GM18867 (cell line): Measurements from ENCODE around the gene ICOS.
"Not testable (repeated sequence)": the region's sequence is repeated elsewhere in the genome, so short reads cannot be mapped to it uniquely, and the experiment has no call there.

Experiments
- ATAC-seq: cut with Tn5 transposase; IDR thresholded peaks from one replicate; pipeline ENCODE4 v1.9.1; 2021; ENCODE audit warnings: mild to moderate bottlenecking, moderate library complexity; ENCODE audit not compliant: unreplicated experiment

The ICOS gene

DNA sequence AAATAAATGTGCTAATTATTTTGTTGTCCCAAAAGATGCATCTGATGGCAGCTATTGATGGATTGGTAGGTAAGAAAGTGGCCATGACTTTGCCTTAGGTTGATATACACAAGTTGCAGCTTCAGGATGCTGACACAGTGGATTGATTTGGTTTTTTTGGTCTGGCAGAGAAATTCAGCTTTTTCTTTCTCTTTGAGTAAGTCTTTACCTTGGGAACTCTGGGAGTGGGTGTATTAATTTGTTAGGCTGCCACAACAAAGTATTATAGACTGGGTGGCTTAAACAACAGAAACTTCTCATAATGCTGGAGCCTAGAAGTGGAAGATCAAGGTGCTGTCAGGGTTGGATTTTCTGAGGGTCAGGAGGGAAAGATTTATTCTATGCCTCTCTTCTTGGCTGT, 19.8 kb upstream of the ICOS start:
- ATAC-seq, result no peak

DNA sequence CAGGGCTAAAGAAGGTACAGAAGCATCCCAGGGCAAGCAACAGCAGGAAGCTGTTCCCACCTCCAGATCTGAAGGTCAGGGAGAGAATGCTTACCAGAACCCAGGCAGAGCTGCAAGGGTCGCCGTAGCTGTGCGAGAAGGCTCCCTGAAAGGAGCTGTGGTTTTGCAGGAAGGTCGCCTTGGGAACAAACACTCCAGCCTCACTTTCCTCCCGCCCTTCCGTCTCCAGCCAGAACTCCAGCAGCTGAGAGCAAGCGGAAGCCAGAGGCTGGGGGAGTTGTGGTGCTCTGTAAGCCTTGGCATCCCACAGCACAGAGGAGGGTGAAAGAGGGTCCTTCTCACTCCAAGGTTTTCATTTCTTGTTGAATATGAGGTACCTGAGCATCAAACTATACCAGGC, 18.3 kb upstream of the ICOS start:
- ATAC-seq, result no peak

DNA sequence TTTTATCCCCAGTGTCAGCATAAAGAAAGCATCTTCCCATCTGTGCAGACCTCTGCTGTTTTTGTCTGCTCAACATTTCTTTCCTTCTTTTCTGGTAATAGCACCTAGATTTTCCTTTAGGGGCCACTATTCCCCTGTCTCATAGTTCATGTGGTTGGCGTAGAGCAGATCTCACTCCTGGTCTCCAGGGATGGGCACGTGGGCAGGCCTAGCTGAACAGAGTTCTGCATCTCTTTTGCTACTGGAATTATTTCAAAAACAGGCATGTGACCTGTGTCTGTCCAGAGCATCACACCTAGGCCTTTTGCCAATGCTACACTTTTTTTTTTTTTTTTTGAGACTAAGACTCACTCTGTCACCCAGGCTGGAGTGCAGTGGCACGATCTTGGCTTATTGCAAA, 17.7 kb upstream of the ICOS start:
- no peak for ATAC-seq

DNA sequence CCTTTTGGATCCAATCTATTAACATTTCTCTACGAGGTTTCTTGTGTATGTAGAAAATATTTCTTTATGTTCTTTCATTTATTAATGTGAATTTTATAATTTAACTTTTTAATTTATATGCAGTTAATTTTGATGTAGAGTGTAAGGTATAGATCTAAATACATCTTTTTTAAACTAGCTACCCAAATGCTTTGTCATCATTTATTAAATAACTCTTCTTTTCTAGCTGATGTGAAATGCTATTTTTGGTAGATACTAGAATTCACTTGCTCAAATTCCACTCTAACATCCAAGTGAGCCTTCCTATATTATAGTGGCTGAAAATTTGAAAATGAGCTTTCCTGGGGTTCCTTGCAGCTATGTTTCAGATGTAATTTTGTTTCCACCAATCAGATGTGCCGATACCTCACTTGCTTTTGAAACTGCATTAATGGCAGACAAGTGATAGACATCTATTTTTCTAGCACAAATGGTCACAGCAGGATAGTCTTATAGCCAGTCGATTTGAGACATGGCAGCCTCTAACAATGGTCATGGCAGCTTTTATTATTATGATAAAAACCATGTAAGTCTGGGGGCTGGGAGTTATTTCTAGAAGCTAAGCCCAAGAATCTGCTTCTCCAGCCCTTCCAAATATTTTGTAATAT, 10.9 kb upstream of the ICOS start:
- ATAC-seq, result no peak

DNA sequence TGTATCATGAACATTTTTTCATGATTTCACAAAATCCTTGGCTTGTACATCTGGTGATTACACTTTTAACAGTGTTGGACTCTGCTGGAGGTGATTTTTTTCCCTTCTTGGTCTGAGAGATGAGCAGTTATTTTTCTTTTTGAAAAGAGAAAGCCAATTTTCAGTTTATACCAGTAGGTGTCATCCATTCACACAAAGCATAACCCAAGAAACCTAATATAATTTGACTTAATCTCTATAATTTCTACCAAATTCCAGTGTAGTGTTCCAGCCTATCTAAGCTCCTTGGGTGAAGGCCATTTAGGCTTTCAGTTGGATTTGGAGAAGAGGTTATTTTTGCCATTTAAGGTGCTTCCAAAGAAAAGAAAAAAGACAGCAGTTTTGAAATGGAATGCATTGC, 7.7 kb upstream of the ICOS start:
- no peak for ATAC-seq

DNA sequence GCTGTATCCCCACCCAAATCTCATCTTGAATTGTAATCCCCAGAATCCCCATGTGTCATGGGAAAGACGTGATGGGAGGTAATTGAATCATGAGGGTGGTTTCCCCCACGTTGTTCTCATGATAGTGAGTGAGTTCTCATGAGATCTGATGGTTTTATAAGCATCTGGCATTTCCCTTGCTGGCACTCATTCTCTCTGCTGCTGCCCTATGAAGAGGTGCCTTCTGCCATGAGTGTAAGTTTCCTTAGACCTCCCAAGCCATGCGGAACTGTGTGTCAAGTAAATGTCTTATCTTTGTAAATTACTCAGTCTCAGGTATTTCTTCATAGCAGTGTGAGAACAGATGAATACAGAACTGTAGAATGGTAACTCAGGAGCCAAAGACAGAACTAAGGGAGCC, 5.3 kb upstream of the ICOS start:
- ATAC-seq, result not testable (repeated sequence)

DNA sequence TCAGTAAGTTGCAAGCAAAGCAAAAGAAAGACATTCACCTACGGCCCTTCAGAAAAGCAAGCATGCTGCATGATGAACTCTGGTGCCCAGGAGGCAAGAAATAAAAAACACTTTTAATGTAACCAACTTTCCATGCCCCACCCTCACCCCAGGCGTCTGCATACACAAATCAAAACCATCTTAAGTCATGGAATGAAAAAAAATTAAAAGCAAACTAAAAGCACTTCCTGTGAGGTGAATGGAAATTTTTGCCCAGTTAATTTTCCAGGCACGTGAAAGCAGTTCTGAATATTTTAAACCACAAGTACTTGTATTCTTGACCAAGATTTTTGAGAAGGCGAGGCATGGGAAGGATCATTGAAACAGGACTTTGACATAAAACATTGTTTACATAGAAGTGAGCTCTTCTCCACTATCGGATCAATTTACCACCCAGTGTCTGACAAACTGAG, 2.5 kb upstream of the ICOS start:
- ATAC-seq, result no peak

DNA sequence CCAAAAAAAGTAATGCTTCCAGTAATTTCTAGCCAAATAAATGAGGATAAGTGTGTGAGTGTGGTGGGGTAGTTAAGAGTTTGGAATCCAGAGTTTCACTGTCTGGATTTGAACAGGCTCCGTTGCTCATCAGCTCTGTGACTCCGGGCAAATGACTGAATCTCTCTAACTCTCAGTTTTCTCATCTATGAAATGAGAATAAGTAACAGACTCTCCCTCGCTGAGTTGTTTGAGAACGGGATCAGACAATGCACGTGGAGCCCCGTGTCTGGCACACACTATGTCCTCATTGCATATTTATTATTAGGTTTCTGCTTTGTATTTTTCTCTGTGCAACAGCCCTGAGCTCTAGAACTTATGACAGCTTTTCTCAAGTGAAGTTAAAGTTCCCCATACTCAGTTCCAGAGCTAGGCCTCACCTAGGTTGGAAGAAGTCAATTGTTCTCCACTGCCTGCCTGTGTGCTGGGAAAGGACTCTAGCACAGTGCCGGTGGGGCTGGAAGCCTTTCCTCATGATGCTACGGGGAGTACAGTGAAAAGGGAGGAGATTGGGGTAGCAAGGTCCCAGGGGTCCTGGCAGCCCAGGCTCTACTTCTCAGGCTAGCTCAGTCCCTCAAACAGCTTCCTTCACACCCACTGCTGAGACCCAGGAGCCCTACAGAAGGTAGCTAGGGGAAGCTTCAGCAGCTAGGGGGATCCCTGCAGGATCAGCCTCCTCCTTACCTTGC, 1.7 kb upstream of the ICOS start:
- ATAC-seq, result no peak

DNA sequence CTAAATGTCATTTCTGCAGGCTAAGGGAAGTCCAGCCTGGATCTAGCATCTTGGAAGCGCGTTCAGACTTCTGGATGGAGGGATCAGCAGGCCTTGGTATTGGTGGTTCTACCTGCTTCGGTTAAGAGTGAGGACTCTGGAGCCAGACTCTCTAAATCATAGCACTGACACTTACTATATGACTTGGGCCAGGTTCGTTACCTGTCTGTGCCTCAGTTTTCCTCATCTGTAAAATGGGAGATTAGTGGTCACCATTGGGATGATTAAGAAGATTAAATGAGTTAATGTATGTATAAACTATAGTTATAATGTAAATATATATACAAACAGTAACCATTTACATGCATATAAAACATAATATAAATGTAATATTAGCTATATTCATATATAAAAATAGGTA, 995 bp upstream of the ICOS start:
- no peak for ATAC-seq

DNA sequence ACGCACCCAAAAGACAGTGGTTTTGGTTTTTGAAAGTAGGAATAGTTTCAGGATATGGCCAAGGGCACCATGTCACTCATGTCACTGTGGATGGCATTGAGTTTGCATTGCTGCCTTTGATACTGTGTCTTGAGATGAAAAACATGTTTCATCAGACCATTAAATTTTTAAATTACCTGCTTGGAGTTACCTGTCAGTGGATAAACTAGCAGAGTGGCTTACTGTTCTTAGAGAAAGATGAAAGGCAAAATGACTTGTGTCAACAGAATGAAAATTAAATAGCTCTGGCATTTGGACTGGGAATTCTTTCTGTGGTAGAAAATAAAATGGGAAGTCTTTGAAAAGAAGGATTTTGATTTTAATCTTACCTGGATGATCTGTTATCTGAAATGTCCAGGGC, 386 bp downstream of the ICOS start:
- ATAC-seq, result no peak

DNA sequence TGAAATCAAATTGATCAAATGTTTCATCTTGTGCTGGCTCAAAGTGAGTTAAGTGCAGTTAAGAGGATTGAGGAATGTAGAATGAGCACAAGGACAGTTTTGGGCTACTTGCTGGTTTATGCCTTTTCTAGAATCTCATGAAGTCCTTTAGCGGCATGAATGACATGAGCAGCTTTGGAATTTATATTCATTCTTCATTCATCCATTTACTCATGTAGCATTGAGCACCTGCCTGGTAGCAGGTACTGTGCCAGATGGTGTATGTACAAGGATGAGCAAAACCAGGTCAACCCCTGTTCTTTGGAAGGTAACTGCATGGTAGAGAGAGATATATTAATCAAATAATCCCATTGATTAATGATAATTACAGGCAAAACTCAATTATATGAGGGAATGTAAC, 1.2 kb downstream of the ICOS start:
- no peak for ATAC-seq

DNA sequence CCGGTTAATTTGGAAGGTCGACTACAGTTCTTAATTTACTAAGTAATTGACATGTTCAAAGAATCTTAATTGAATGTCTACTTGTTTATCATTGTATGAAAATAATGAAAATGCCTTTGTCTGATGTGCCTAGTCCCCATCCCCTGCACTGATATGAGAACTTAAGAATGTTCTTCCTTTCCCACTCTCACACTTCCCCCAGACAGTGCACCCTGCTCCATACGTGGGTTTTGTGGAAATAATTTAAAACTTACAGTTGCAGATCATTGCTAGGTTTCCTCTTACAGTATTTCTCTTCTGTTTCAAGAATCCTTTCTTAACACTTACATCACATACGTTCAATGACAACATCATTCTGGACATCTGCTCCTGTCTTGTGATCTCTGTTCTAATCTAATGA, 3.5 kb downstream of the ICOS start:
- no peak for ATAC-seq

DNA sequence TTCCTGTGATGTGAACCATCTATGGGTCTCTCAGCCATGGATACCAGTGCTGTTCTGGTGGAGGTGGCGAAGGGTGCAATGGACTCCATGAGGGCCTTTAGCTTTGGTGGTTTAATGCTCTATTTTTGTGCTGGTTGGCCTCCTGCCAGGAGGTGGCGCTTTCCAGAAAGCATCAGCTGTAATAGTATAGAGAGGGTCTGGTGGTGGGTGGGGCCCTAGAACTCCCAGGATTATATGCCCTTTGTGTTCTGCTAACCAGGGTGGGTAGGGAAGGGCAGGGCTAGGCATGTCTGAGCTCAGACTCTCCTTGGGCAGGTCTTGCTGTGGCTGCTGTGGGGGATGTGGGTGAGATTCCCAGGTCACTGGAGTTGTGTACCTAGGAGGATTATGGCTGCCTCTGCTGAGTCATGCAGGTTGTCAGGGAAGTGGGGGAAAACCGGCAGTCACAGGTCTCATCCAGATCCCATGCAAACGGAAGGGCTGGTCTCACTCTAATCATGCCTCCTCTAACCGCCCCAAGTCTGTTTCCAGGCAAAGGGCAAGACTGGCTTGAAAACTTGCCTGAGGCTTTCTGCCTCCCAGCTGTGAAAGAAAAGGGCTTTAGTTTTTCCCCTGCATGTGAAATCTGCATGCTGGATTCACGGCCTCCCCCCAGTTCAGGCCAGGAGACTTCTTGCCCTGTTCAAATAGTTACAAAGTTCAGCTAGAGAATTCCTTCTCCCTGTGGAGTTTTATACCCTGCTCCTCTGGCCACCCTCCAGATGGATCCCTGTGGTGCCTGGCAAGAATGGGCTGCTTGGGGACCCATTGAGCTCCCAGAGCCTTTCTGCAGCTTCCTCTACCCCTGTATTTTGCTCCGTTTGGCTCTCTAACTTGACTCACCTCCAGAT, 7.2 kb downstream of the ICOS start:
- ATAC-seq, result not testable (repeated sequence)

DNA sequence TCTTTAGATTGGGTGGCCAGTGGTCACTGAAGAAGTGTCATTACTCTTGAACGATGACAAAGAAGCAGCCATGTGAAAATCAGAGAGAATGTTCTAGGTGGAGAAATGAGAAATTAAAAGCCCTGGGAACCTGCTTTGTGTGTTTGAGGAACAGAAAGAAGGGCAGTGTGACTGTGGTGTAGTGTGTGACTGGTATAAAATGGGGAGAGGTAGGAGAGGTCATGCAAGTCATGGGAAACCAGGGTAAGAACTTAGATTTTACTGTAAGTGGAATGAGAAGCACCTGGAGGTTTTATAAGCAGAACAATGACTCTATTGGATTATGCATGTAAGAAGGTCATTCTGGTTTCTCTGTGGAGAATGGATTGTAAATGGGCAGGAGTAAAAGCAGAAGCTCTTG, 12.2 kb downstream of the ICOS start:
- ATAC-seq, result peak; percentile 58

DNA sequence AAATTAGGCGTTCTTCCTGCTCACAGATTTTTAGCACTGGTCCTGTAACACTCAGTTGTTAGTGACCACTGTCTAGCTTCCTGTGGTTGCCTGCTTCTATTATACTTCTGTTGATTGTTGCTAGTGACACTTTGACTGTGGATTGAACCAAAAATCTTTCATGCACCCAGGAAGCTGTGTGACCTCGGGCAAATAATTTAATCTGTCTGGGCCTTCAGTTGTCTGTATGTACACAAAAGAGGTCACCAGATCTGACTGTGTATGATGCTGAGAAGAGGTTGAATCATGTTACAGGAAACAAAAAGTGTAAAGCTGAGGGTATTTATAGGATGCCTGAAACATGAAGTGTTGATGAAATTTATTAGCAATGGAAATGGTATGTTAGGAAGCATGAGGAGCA, 12.7 kb downstream of the ICOS start:
- ATAC-seq, result peak; percentile 18

DNA sequence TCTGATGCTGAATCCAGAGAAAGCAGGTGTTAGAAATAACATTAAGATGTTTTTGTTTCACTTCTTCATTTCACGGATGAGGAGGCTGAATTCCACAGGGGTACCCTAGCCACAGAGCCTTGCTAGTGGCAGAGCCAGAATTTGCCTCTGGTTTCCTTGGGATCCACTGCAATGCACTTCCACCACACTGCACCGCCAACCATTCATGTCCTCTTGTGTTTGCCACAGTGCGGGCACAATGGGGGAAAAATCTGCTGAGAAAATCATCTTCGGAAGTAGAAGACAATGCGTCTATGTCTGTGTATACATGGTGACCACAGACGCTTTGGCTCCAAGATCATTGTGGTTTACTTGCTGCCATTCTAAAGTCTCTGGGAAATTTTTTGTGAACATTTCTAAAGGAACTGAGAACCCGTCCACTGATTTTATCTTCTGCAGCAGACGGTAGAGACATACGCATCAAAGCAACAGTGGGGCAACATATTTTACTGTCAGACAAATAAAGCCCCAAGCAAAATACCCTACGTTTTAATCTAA, 14.9 kb downstream of the ICOS start:
- ATAC-seq, result no peak

DNA sequence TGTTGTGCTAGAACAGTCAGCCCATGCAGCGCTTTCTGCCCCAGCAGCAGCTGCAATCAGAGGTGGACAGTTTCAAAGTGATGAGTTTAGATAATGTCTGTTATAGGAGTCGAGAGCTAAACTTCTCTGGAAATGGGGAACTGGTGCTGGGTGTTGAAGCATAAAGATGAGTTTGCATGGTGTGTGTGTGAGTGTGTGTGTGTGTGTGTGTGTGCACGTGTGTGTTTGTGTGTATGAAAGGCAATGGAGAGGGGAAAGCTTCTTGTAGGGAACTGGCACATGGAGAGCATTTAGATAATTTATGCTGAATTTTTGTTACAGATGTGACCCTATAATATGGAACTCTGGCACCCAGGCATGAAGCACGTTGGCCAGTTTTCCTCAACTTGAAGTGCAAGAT, 22.7 kb downstream of the ICOS start:
- no peak for ATAC-seq

DNA sequence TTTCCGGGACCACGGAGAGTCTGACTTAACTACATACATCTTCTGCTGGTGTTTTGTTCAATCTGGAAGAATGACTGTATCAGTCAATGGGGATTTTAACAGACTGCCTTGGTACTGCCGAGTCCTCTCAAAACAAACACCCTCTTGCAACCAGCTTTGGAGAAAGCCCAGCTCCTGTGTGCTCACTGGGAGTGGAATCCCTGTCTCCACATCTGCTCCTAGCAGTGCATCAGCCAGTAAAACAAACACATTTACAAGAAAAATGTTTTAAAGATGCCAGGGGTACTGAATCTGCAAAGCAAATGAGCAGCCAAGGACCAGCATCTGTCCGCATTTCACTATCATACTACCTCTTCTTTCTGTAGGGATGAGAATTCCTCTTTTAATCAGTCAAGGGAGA, 23.1 kb downstream of the ICOS start:
- no peak for ATAC-seq

DNA sequence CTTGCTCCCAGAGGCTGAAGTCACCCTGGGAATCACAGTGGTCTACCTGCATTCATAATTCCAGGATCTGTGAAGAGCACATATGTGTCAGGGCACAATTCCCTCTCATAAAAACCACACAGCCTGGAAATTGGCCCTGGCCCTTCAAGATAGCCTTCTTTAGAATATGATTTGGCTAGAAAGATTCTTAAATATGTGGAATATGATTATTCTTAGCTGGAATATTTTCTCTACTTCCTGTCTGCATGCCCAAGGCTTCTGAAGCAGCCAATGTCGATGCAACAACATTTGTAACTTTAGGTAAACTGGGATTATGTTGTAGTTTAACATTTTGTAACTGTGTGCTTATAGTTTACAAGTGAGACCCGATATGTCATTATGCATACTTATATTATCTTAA, 24.2 kb downstream of the ICOS start:
- no peak for ATAC-seq

DNA sequence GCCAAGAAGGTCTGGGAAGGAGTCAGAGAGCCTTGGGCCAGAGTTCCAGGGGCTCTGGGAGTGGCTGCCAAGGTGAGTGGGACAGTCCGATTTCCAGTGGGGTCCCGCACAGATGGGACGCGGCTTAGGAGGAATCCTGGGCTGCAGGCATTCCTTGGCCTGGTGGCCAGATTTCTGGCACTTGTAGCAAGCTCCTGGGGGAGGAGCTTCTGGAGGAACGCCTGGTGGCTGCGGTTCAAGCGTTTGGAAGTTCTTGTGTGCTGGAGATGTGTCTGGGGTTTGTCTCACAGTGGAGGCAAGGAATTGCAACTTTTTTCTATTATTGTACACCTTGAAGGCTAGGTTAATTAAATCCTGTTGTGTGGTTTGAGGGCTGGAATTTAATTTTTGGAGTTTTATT, 28.6 kb downstream of the ICOS start:
- ATAC-seq, result not testable (repeated sequence)

DNA sequence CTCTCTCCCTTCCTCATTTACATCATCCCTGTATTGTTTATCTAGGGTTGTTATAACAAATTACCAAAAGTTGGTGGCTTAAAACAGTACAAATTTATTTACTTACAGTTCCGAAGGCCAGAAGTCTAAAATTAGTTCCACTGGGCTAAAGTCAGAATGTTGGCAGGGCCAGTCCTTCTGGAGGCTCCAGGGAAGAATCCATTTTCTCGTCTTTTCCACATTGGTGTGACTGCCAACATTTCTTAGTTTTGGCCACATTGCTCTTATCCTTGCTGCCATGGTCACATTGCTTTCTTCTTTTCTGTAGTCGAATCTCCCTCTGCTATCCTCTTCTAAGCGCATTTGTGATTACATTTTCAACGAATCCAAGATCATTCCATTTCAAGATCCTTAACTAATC, 34.7 kb downstream of the ICOS start:
- no peak for ATAC-seq

DNA sequence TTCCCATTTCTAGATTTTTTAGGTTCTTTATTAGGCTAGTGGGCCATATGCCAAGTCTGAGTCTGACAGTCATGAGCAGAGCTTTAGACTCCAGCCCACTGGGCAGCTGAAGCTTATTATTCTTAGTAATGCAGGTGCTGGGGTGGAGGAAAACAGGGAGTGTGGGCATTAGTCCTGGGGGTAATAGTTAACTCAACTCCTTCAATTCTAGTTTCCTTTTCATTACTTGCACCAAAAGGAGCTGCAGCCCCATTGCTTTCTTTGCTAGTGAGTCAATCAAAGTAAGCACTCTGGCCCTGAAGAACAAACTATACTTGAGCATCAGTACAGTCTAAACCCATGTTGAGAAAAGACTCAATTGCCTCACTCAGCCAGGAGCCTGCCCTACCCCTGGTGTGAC, 35.5 kb downstream of the ICOS start:
- no peak for ATAC-seq
